T-helper 17 cell (primary cell): Measurements from ENCODE around the gene LRRC45. TPM values are rescaled to one million over a fixed set of nuclear protein-coding genes. Genes with fewer than 3 reads are reported as not detected.

ENCODE experiments used
- ATAC-seq: fragments of 150-1000 bp; cut with Tn5 transposase; 2 replicates; pipeline ENCODE4 v1.10.0; 2021; ENCODE audit warnings: mild to moderate bottlenecking, moderate library complexity
- DNase-seq, 3 donors: peaks; one replicate each; pipeline versions ENCODE4 v3.0.0 to v3.0.0-alpha.2; 2020 to 2021
- H3K9me3 ChIP-seq: one replicate; pipeline ENCODE4 v1.7.0; 2013; ENCODE audit warnings: low read length, mild to moderate bottlenecking; ENCODE audit not compliant: control insufficient read depth, poor library complexity, severe bottlenecking
- H3K27ac Mint-ChIP-seq: one replicate; pipeline ENCODE4 v1.8.0; 2022; ENCODE audit warnings: mild to moderate bottlenecking, moderate library complexity, mixed read lengths
- H3K27me3 Mint-ChIP-seq: one replicate; pipeline ENCODE4 v1.8.0; 2022; ENCODE audit warnings: mixed read lengths
- H3K36me3 Mint-ChIP-seq: one replicate; pipeline ENCODE4 v1.8.0; 2022; ENCODE audit warnings: low read depth, mixed read lengths
- H3K4me1 Mint-ChIP-seq: one replicate; pipeline ENCODE4 v1.8.0; 2022; ENCODE audit warnings: mild to moderate bottlenecking, mixed read lengths
- H3K4me3 Mint-ChIP-seq: one replicate; pipeline ENCODE4 v1.8.0; 2022; ENCODE audit warnings: mild to moderate bottlenecking, moderate library complexity, mixed read lengths
- total RNA-seq, 4 donors: library from RNA in 2 of 4; stranded (reverse) in 2 of 4; gene quantifications; one replicate each; pipeline ENCODE4 v1.2.3 and lab custom pipeline; 2022 to 2026

LRRC45 gene
- total RNA-seq, 2 donors from 2014 or later, result 12.9 to 13.5 TPM

- peak in 1 of 3 donors; percentile 6 for DNase-seq
- ATAC-seq, result no peak
- H3K36me3 Mint-ChIP-seq, result peaks cover 2% of the 10 kb centered on the region
- H3K9me3 ChIP-seq, result no peaks in the 10 kb centered on the region
- H3K4me1 Mint-ChIP-seq, result peaks cover 4% of the 10 kb centered on the region
- no peak overlapping the region for H3K4me3 Mint-ChIP-seq
- H3K27ac Mint-ChIP-seq, result no peak overlapping the region
- H3K27me3 Mint-ChIP-seq, result no peaks in the 10 kb centered on the region
Observed at GRCh38 chr17:82061047-82061925, 38.2 kb downstream of the LRRC45 start.

- no peaks in the 10 kb centered on the region for H3K9me3 ChIP-seq
- ATAC-seq, result no peak
- no peak overlapping the region for H3K27ac Mint-ChIP-seq
- H3K4me3 Mint-ChIP-seq, result no peak overlapping the region
- H3K4me1 Mint-ChIP-seq, result peaks cover 6% of the 10 kb centered on the region
- H3K27me3 Mint-ChIP-seq, result no peaks in the 10 kb centered on the region
- H3K36me3 Mint-ChIP-seq, result peaks cover 2% of the 10 kb centered on the region
- DNase-seq, result peak in 1 of 3 donors; percentile 8
Observed at GRCh38 chr17:82062076-82062983, 39.2 kb downstream of the LRRC45 start.

GRCh38 chr17:82062984-82063368, 39.9 kb downstream of the LRRC45 start:
- Mint-ChIP-seq H3K36me3 (peaks cover 2% of the 10 kb centered on the region), H3K4me1 (peaks cover 6% of the 10 kb centered on the region), H3K27ac (no peak overlapping the region), H3K27me3 (no peaks in the 10 kb centered on the region), H3K4me3 (no peak overlapping the region)
- ATAC-seq (no peak), DNase-seq (no peak)
- no peaks in the 10 kb centered on the region for H3K9me3 ChIP-seq

GRCh38 chr17:82063424-82064415, 40.6 kb downstream of the LRRC45 start:
- Mint-ChIP-seq H3K36me3 (peaks cover 2% of the 10 kb centered on the region), H3K4me1 (peaks cover 6% of the 10 kb centered on the region), H3K27ac (peak overlapping the region; percentile 14), H3K27me3 (no peaks in the 10 kb centered on the region), H3K4me3 (no peak overlapping the region)
- ATAC-seq (no peak), DNase-seq (no peak)
- H3K9me3 ChIP-seq, result no peaks in the 10 kb centered on the region

GRCh38 chr17:82064433-82065192, 41.5 kb downstream of the LRRC45 start:
- no peaks in the 10 kb centered on the region for H3K9me3 ChIP-seq
- Mint-ChIP-seq H3K27ac (peak overlapping the region; percentile 14), H3K4me1 (peaks cover 6% of the 10 kb centered on the region), H3K27me3 (no peaks in the 10 kb centered on the region), H3K4me3 (peak overlapping the region; percentile 70), H3K36me3 (peaks cover 2% of the 10 kb centered on the region)
- no peak for ATAC-seq
- no peak for DNase-seq

- no peaks in the 10 kb centered on the region for H3K9me3 ChIP-seq
- ATAC-seq (peak; percentile 71), DNase-seq (no peak)
- H3K4me3 Mint-ChIP-seq, result peak overlapping the region; percentile 70
- no peaks in the 10 kb centered on the region for H3K27me3 Mint-ChIP-seq
- H3K27ac Mint-ChIP-seq, result no peak overlapping the region
- H3K36me3 Mint-ChIP-seq, result peaks cover under 1% of the 10 kb centered on the region
- peaks cover 5% of the 10 kb centered on the region for H3K4me1 Mint-ChIP-seq
Observed at GRCh38 chr17:82065193-82065637, 42.1 kb downstream of the LRRC45 start.

GRCh38 chr17:82065638-82066303, 42.7 kb downstream of the LRRC45 start, which contains the start of gene DUS1L:
Gene DUS1L (minus strand): TSS chr17:82065804. CDS start chr17:82065059, 745 bp downstream.
- Mint-ChIP-seq H3K4me3 (peak within 1 kb of the TSS; percentile 89), H3K4me1 (peaks cover 4% of the 10 kb centered on the region), H3K27ac (peak within 1 kb of the TSS; percentile 87), H3K27me3 (no peaks in the 10 kb centered on the region), H3K36me3 (no peaks in the 10 kb centered on the region)
- no peaks in the 10 kb centered on the region for H3K9me3 ChIP-seq
- DNase-seq (peak; percentile 54 to 74 (median 66)), ATAC-seq (peak; percentile 92)

GRCh38 chr17:82070611-82071010, 47.5 kb downstream of the LRRC45 start:
- no peaks in the 10 kb centered on the region for H3K36me3 Mint-ChIP-seq
- no peak overlapping the region for H3K27ac Mint-ChIP-seq
- no peak overlapping the region for H3K4me3 Mint-ChIP-seq
- H3K9me3 ChIP-seq, result no peaks in the 10 kb centered on the region
- ATAC-seq (no peak), DNase-seq (no peak)
- peaks cover 4% of the 10 kb centered on the region for H3K4me1 Mint-ChIP-seq
- H3K27me3 Mint-ChIP-seq, result no peaks in the 10 kb centered on the region

- Mint-ChIP-seq H3K27ac (no peak overlapping the region), H3K4me1 (no peaks in the 10 kb centered on the region), H3K36me3 (no peaks in the 10 kb centered on the region), H3K27me3 (no peaks in the 10 kb centered on the region), H3K4me3 (no peak overlapping the region)
- no peak for ATAC-seq
- no peak for DNase-seq
- H3K9me3 ChIP-seq, result no peaks in the 10 kb centered on the region
Observed at GRCh38 chr17:82072827-82073226, 49.7 kb downstream of the LRRC45 start.

GRCh38 chr17:82073446-82073845, 50.3 kb downstream of the LRRC45 start:
- no peaks in the 10 kb centered on the region for H3K27me3 Mint-ChIP-seq
- no peaks in the 10 kb centered on the region for H3K9me3 ChIP-seq
- no peaks in the 10 kb centered on the region for H3K36me3 Mint-ChIP-seq
- ATAC-seq (no peak), DNase-seq (no peak)
- H3K27ac Mint-ChIP-seq, result no peak overlapping the region
- H3K4me3 Mint-ChIP-seq, result no peak overlapping the region
- peaks cover 2% of the 10 kb centered on the region for H3K4me1 Mint-ChIP-seq

- DNase-seq (no peak), ATAC-seq (no peak)
- H3K4me3 Mint-ChIP-seq, result peak overlapping the region; percentile 5
- H3K9me3 ChIP-seq, result no peaks in the 10 kb centered on the region
- no peaks in the 10 kb centered on the region for H3K36me3 Mint-ChIP-seq
- peaks cover 2% of the 10 kb centered on the region for H3K4me1 Mint-ChIP-seq
- H3K27ac Mint-ChIP-seq, result peak overlapping the region; percentile 71
- H3K27me3 Mint-ChIP-seq, result no peaks in the 10 kb centered on the region
Observed at GRCh38 chr17:82076018-82076784, 53.1 kb downstream of the LRRC45 start.
